GM12891 (cell line): ENCODE measurements around the gene FUCA1.

Experiments used
- POLR2A ChIP-seq: IDR thresholded peaks from 2 replicates; pipeline ENCODE4 v1.6.1; 2011; ENCODE audit warnings: low read depth, low read length, control low read depth
- POLR2AphosphoS5 ChIP-seq: IDR thresholded peaks from 2 replicates; pipeline ENCODE4 v1.6.1; 2011; ENCODE audit warnings: low read depth, low read length, control low read depth

- TF ChIP-seq POLR2A (no peak), POLR2AphosphoS5 (no peak)
These were observed 11.7 kb upstream of the FUCA1 start for GRCh38 chr1:23879809-23880208.
